ENCODE measurements around the gene LRG1. TPM values are rescaled to one million over a fixed set of nuclear protein-coding genes. Genes with fewer than 3 reads are reported as not detected.
"Not testable (repeated sequence)": the region's sequence is repeated elsewhere in the genome, so short reads cannot be mapped to it uniquely, and the experiment has no call there.

Gene LRG1
- total RNA-seq, 2 donors from 2014 or later = 0.86 to 1.4 TPM

DNA sequence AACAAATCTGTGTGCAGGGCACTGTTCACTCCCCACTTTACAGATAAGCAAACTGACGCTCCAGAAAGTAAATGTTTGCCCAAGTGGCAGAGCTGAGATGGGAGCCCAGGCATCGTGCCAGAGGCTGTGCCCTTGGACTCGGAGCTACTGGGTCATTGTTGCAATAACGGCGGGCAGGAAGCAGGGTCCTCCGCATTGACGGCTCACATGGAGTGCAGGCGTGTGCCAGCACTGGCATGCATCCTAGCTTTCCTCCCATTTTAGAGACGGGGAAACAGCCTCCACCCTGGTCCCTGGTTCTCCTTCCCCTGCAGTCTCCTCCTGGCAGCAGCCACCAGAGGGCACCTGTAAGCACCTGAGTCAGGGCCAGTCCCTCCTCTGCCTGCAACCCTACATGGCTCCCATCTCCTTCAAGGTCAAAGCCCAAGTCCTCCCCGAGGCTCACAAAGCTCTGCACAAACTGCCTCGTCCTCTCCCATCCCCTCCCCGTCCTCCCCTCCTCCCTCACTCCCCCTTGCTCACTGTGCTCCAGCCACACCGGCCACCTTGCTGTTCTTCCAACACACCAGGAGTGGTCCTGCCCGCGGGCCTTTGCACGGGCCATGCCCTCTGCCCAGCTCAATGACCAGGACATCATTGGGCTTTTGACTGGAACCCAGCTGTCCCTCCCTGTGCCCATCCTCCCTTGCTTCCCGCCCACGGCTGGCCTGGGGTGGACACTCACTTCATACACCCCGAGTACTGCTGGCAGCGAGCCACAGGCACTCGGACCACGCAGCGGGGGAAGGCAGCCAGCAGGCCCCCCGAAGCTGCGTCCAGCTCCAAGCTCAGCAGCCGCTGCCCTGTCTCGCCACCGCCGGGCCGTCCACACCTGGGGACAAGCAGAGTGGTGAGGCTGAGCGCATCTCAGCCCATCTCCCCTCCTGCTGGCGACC, 7.7 kb upstream of the LRG1 start:
- Mint-ChIP-seq H3K27me3 (ENCODE audit: insufficient read depth) (no peaks in the 10 kb centered on the region), H3K36me3 (ENCODE audit: low read depth) (peaks cover 36% of the 10 kb centered on the region), H3K4me1 (no peaks in the 10 kb centered on the region), H3K4me3 (no peak overlapping the region), H3K27ac (no peak overlapping the region), H3K9me3 (no peaks in the 10 kb centered on the region)
- no peaks in the 10 kb centered on the region for H3K9me3 ChIP-seq (ENCODE audit: control insufficient read depth, low read length)
- TF ChIP-seq, protein P1, sequence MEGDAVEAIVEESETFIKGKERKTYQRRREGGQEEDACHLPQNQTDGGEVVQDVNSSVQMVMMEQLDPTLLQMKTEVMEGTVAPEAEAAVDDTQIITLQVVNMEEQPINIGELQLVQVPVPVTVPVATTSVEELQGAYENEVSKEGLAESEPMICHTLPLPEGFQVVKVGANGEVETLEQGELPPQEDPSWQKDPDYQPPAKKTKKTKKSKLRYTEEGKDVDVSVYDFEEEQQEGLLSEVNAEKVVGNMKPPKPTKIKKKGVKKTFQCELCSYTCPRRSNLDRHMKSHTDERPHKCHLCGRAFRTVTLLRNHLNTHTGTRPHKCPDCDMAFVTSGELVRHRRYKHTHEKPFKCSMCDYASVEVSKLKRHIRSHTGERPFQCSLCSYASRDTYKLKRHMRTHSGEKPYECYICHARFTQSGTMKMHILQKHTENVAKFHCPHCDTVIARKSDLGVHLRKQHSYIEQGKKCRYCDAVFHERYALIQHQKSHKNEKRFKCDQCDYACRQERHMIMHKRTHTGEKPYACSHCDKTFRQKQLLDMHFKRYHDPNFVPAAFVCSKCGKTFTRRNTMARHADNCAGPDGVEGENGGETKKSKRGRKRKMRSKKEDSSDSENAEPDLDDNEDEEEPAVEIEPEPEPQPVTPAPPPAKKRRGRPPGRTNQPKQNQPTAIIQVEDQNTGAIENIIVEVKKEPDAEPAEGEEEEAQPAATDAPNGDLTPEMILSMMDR (conservative IDR thresholded peaks at IDR 0.05) = peak; percentile 63
- no peak overlapping the region for H3K9ac ChIP-seq (ENCODE audit: extremely low read depth, low read length, poor library complexity, severe bottlenecking)
- H3K36me3 ChIP-seq (ENCODE audit: control insufficient read depth, insufficient read depth, low read length) = peaks cover 5% of the 10 kb centered on the region
- no peaks in the 10 kb centered on the region for H3K27me3 ChIP-seq (ENCODE audit: control insufficient read depth, insufficient read depth, low read length, poor library complexity, severe bottlenecking)
- H3K27ac ChIP-seq (ENCODE audit: low read depth, low read length) = no peak overlapping the region
- peak; percentile 71 for DNase-seq
- no peaks in the 10 kb centered on the region for H3K4me1 ChIP-seq (ENCODE audit: control insufficient read depth, insufficient read depth, low read length)
- H3K4me3 ChIP-seq (ENCODE audit: low read length) = no peak overlapping the region
- 92 to 95% methylated on average over 27 to 32 of the region's 32 CpGs for WGBS, 2 experiments (ENCODE audit: insufficient coverage in 1 of 2, insufficient read length in 1 of 2)

DNA sequence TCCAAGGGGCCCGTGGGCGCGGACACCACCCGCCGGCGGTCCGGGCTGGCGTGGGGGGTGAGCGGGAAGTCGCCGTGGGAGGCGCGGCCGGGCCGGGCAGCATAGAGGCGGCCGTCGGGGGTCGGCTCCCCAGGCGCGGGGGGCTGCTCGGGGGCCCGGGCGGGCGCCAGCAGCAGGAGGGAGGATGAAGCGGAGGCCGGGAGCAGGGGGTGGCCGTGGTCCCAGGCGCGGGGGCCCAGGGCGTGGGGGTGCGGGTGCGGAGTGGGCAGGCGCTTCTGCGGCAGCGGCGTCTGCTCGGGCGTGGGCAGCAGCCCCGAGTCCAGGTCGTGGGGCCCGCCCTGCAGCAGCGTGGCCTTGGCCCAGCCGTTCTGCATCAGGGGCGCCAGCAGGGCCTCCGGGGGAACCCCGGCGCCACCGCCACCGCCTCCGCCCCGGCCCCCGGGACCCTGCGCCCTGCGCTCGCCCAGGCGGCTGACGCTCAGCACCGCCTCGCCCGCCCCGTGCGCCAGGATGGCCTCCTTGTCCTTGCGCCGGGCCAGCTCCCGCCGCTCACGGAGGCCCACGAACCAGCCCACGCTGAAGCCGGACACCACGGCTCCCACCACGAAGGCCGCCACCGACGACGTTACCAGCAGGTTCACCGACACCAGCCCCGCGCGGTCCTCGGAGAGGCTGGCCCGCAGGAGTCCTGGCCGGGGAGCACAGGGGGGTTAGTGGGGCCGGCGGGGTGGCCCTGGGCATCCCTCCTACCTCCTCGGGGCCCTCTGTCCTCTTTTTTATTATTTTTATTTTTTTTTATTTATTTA, 4.2 kb upstream of the LRG1 start:
- no peak overlapping the region for H3K27ac Mint-ChIP-seq
- H3K36me3 Mint-ChIP-seq (ENCODE audit: low read depth) = peaks cover 14% of the 10 kb centered on the region
- Histone ChIP-seq H3K9ac (ENCODE audit: extremely low read depth, low read length, poor library complexity, severe bottlenecking) (no peak overlapping the region), H3K4me1 (ENCODE audit: control insufficient read depth, insufficient read depth, low read length) (peaks cover 3% of the 10 kb centered on the region), H3K9me3 (ENCODE audit: control insufficient read depth, low read length) (peaks cover 6% of the 10 kb centered on the region), H3K4me3 (ENCODE audit: low read length) (no peak overlapping the region), H3K36me3 (ENCODE audit: control insufficient read depth, insufficient read depth, low read length) (no peaks in the 10 kb centered on the region), H3K27ac (ENCODE audit: low read depth, low read length) (no peak overlapping the region), H3K27me3 (ENCODE audit: control insufficient read depth, insufficient read depth, low read length, poor library complexity, severe bottlenecking) (no peaks in the 10 kb centered on the region)
- 95 to 96% methylated on average over 62 to 86 of the region's 87 CpGs for WGBS, 2 experiments (ENCODE audit: insufficient coverage in 1 of 2, insufficient read length in 1 of 2)
- H3K4me1 Mint-ChIP-seq = peaks cover 6% of the 10 kb centered on the region
- H3K9me3 Mint-ChIP-seq = peaks cover 4% of the 10 kb centered on the region
- DNase-seq = no peak
- TF ChIP-seq, protein P1 (conservative IDR thresholded peaks at IDR 0.05) = no peak
- H3K27me3 Mint-ChIP-seq (ENCODE audit: insufficient read depth) = no peaks in the 10 kb centered on the region
- H3K4me3 Mint-ChIP-seq = no peak overlapping the region

DNA sequence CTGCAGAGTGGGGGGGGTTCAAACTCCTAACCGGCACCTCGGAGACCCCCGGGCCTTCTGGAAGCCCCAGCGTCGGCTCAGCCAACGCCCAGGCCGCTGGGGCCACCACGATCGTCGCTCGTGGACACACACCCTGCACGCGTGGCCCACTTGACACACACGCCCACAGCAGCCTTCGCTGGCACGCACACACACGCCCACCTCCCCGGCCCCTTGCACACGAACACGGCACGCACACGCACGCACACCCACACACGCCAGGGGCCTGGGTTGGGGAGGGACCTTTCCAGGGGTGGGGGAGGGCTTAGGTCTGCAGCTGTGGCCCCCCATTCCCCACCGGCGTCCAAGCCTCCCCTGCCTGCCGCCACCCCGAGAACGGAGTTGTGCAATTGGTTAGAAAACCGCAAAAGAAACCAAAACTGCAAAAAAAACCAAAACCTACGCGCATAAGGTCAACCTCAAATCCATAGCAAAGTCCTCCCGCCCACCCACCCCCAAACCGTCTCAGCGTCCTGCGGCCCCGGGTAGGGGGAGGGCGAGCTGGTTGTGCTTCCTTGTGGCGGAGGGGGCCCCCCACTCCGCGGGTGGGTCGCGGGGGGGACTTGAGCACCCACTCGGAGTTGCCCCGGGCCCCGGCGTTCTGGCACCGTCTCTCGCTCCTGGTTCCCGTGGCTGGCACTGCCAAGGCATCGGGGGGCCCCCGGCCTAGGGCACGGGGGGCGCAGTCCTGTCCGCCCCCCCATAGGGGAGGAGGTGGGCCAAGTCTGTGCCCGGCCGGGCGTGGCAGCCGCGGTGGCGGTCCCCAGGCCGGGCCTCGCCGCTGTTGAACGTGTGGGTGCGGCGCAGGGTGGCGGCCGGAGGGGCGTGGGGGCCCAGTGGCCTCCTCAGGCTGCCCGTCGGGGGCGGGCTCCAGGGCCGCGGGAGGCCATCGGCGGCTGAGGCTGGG, 3.3 kb upstream of the LRG1 start:
- H3K27ac ChIP-seq (ENCODE audit: low read depth, low read length) = no peak overlapping the region
- Mint-ChIP-seq H3K27me3 (ENCODE audit: insufficient read depth) (no peaks in the 10 kb centered on the region), H3K4me3 (no peak overlapping the region), H3K36me3 (ENCODE audit: low read depth) (peaks cover 6% of the 10 kb centered on the region), H3K9me3 (peaks cover 4% of the 10 kb centered on the region), H3K4me1 (peaks cover 6% of the 10 kb centered on the region), H3K27ac (no peak overlapping the region)
- H3K4me1 ChIP-seq (ENCODE audit: control insufficient read depth, insufficient read depth, low read length) = peaks cover 3% of the 10 kb centered on the region
- TF ChIP-seq, protein P1 (conservative IDR thresholded peaks at IDR 0.05) = no peak
- WGBS, 2 experiments (ENCODE audit: insufficient coverage in 1 of 2, insufficient read length in 1 of 2) = 95 to 96% methylated on average over 32 to 77 of the region's 77 CpGs
- H3K9me3 ChIP-seq (ENCODE audit: control insufficient read depth, low read length) = peaks cover 6% of the 10 kb centered on the region
- H3K4me3 ChIP-seq (ENCODE audit: low read length) = no peak overlapping the region
- no peak for DNase-seq
- no peaks in the 10 kb centered on the region for H3K27me3 ChIP-seq (ENCODE audit: control insufficient read depth, insufficient read depth, low read length, poor library complexity, severe bottlenecking)
- H3K9ac ChIP-seq (ENCODE audit: extremely low read depth, low read length, poor library complexity, severe bottlenecking) = no peak overlapping the region
- H3K36me3 ChIP-seq (ENCODE audit: control insufficient read depth, insufficient read depth, low read length) = no peaks in the 10 kb centered on the region

DNA sequence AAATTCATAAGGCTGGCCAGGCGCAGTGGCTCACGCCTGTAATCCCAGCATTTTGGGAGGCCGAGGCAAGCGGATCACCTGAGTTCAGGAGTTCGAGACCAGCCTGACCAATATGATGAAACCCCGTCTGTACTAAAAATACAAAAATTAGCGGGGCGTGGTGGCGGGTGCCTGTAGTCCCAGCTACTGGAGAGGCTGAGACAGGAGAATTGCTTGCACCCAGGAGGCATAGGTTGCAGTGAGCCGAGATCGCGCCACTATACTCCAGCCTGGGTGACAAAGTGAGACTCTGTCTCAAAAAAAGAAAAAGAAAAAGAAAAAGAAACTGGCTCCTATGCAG, 1.9 kb upstream of the LRG1 start:
- not testable (repeated sequence) for H3K4me3 Mint-ChIP-seq; H3K36me3 Mint-ChIP-seq (ENCODE audit: low read depth); DNase-seq; H3K27me3 ChIP-seq (ENCODE audit: control insufficient read depth, insufficient read depth, low read length, poor library complexity, severe bottlenecking); H3K27ac ChIP-seq (ENCODE audit: low read depth, low read length); H3K4me1 Mint-ChIP-seq; H3K9me3 ChIP-seq (ENCODE audit: control insufficient read depth, low read length); H3K27ac Mint-ChIP-seq; H3K9ac ChIP-seq (ENCODE audit: extremely low read depth, low read length, poor library complexity, severe bottlenecking); H3K36me3 ChIP-seq (ENCODE audit: control insufficient read depth, insufficient read depth, low read length); H3K9me3 Mint-ChIP-seq; H3K4me1 ChIP-seq (ENCODE audit: control insufficient read depth, insufficient read depth, low read length); H3K27me3 Mint-ChIP-seq (ENCODE audit: insufficient read depth); H3K4me3 ChIP-seq (ENCODE audit: low read length)
- 95 to 97% methylated on average over 10 to 12 of the region's 12 CpGs for WGBS, 2 experiments (ENCODE audit: insufficient coverage in 1 of 2, insufficient read length in 1 of 2)
